GM23338 (cell line): ENCODE results near the gene LANCL3. TPM values are rescaled to one million over a fixed set of nuclear protein-coding genes. Genes with fewer than 3 reads are reported as not detected.

Experiments
- ATAC-seq: fragments of 200-7000 bp; cut with Tn5 transposase; 3 replicates; pipeline ENCODE4 v1.9.1; 2020
- DNase-seq: peaks from one replicate; pipeline ENCODE4 v3.0.0-alpha.2; 2015; ENCODE audit warnings: low spot score
- H2AFZ ChIP-seq: fragments of 200-600 bp; sonication (generic); 2 replicates; pipeline ENCODE4 v1.8.0; 2016; ENCODE audit warnings: antibody characterized with exemption, mild to moderate bottlenecking, moderate library complexity
- H3F3A ChIP-seq: fragments of 200-600 bp; sonication (generic); replicated peaks from 2 replicates; pipeline ENCODE4 v1.8.0; 2017; ENCODE audit warnings: antibody characterized with exemption, mixed run types, low read depth
- H3K27ac ChIP-seq: fragments of 200-600 bp; sonication (generic); 2 replicates; pipeline ENCODE4 v1.6.1; 2016; ENCODE audit warnings: low read depth
- H3K27me3 ChIP-seq: fragments of 200-600 bp; sonication (generic); 2 replicates; pipeline ENCODE4 v1.8.0; 2016; ENCODE audit warnings: mild to moderate bottlenecking, mixed run types, moderate library complexity; ENCODE audit not compliant: insufficient read depth
- H3K36me3 ChIP-seq: fragments of 200-600 bp; sonication (generic); 2 replicates; pipeline ENCODE4 v1.8.0; 2016; ENCODE audit warnings: mild to moderate bottlenecking; ENCODE audit not compliant: insufficient read depth
- H3K4me1 ChIP-seq: fragments of 200-600 bp; sonication (generic); 2 replicates; pipeline ENCODE4 v1.8.0; 2016; ENCODE audit warnings: mild to moderate bottlenecking, moderate library complexity; ENCODE audit not compliant: insufficient read depth
- H3K4me2 ChIP-seq: fragments of 200-600 bp; sonication (generic); 2 replicates; pipeline ENCODE4 v1.7.1; 2017; ENCODE audit warnings: mixed run types
- H3K4me3 ChIP-seq: fragments of 200-600 bp; sonication (generic); 2 replicates; pipeline ENCODE4 v1.6.1; 2016; ENCODE audit warnings: mixed run types
- H3K79me2 ChIP-seq: fragments of 200-600 bp; sonication (generic); replicated peaks from 2 replicates; pipeline ENCODE4 v1.8.0; 2017; ENCODE audit warnings: mild to moderate bottlenecking; ENCODE audit not compliant: insufficient read depth
- H3K9me2 ChIP-seq: fragments of 200-600 bp; sonication (generic); 2 replicates; pipeline ENCODE4 v1.8.0; 2017; ENCODE audit not compliant: insufficient read depth
- H4K20me1 ChIP-seq: fragments of 200-600 bp; sonication (generic); replicated peaks from 2 replicates; pipeline ENCODE4 v1.8.0; 2017; ENCODE audit warnings: mild to moderate bottlenecking; ENCODE audit not compliant: insufficient read depth
- H3K27ac Mint-ChIP-seq: 2 replicates; pipeline ENCODE4 v1.8.0; 2020; ENCODE audit warnings: inconsistent platforms, mild to moderate bottlenecking, moderate library complexity, mixed read lengths
- H3K27me3 Mint-ChIP-seq: 3 replicates; pipeline ENCODE4 v1.8.0; 2022; ENCODE audit warnings: low read depth, mild to moderate bottlenecking, moderate library complexity, mixed read lengths, inconsistent platforms; ENCODE audit not compliant: insufficient read depth, poor library complexity
- H3K36me3 Mint-ChIP-seq: 3 replicates; pipeline ENCODE4 v1.8.0; 2021; ENCODE audit warnings: low read depth, mild to moderate bottlenecking, inconsistent platforms, moderate library complexity, mixed read lengths
- H3K4me1 Mint-ChIP-seq: 3 replicates; pipeline ENCODE4 v1.8.0; 2020; ENCODE audit warnings: mild to moderate bottlenecking, inconsistent platforms, mixed read lengths
- H3K4me3 Mint-ChIP-seq: 3 replicates; pipeline ENCODE4 v1.8.0; 2021; ENCODE audit warnings: moderate library complexity, mild to moderate bottlenecking, inconsistent platforms, mixed read lengths
- H3K9me3 Mint-ChIP-seq: 3 replicates; pipeline ENCODE4 v1.8.0; 2020; ENCODE audit warnings: moderate library complexity, mild to moderate bottlenecking, inconsistent platforms, mixed read lengths
- CREB1 ChIP-seq: fragments of 250-450 bp; sonication (Bioruptor Pico); IDR thresholded peaks from 2 replicates; pipeline ENCODE4 v1.5.0; 2020; ENCODE audit warnings: low read depth, mild to moderate bottlenecking, moderate library complexity
- ETS1 ChIP-seq: IDR thresholded peaks from 2 replicates; pipeline ENCODE4 v1.6.1; 2016; ENCODE audit warnings: antibody characterized with exemption
- EZH2phosphoT487 ChIP-seq: fragments of 200-600 bp; sonication (generic); IDR thresholded peaks from one replicate; pipeline ENCODE4 v1.8.1; 2018; ENCODE audit warnings: antibody characterized with exemption; ENCODE audit not compliant: unreplicated experiment
- JUNB ChIP-seq: IDR thresholded peaks from one replicate; pipeline ENCODE4 v1.6.1; 2016; ENCODE audit warnings: antibody characterized with exemption; ENCODE audit not compliant: unreplicated experiment
- POLR2AphosphoS5 ChIP-seq: IDR thresholded peaks from 2 replicates; pipeline ENCODE4 v1.6.1; 2016; ENCODE audit warnings: antibody characterized with exemption, low read depth
- REST ChIP-seq: IDR thresholded peaks from one replicate; pipeline ENCODE4 v1.6.1; 2018; ENCODE audit warnings: antibody characterized with exemption; ENCODE audit not compliant: unreplicated experiment
- STAT1 ChIP-seq: IDR thresholded peaks from one replicate; pipeline ENCODE4 v1.6.1; 2016; ENCODE audit warnings: antibody characterized with exemption; ENCODE audit not compliant: unreplicated experiment
- polyA plus RNA-seq: library from polyadenylated mRNA; unstranded; fragments of >200 nt; fragmentation: Nextera tagmentation; extraction: Ambion mirVana; gene quantifications from 2 replicates; pipeline ENCODE4 v1.2.1, GENCODE V29; 2016
- total RNA-seq: library from RNA; depleted of rRNA; stranded (reverse); fragments of >200 nt; shearing (Covaris generic); gene quantifications from 2 replicates; pipeline ENCODE4 v1.2.3, GENCODE V29; 2014
- TF ChIP-seq, protein P1 (sequence below): fragments of 250-450 bp; sonication (Bioruptor Pico); IDR thresholded peaks from 2 replicates; pipeline ENCODE4 v1.5.0; 2020; ENCODE audit warnings: mild to moderate bottlenecking, moderate library complexity

Gene LANCL3
- total and polyA plus RNA-seq, 2 experiments from 2014 or later = 0.11 to 1.8 TPM

- Mint-ChIP-seq H3K27ac (no peak overlapping the region), H3K36me3 (no peaks in the 10 kb centered on the region), H3K4me3 (no peak overlapping the region), H3K9me3 (no peaks in the 10 kb centered on the region), H3K27me3 (no peaks in the 10 kb centered on the region), H3K4me1 (peaks cover 26% of the 10 kb centered on the region)
- H3K79me2 ChIP-seq = no peaks in the 10 kb centered on the region
- TF ChIP-seq JUNB = no peak
- TF ChIP-seq STAT1 = no peak
- TF ChIP-seq ETS1 = no peak
- no peak for TF ChIP-seq EZH2phosphoT487
- TF ChIP-seq POLR2AphosphoS5 = no peak
- no peak for TF ChIP-seq REST
- no peaks in the 10 kb centered on the region for H3F3A ChIP-seq
- no peaks in the 10 kb centered on the region for H3K27me3 ChIP-seq
- no peak overlapping the region for H3K4me2 ChIP-seq
- H3K4me3 ChIP-seq = no peak overlapping the region
- no peaks in the 10 kb centered on the region for H4K20me1 ChIP-seq
- no peaks in the 10 kb centered on the region for H3K36me3 ChIP-seq
- H2AFZ ChIP-seq = no peak overlapping the region
- DNase-seq = no peak
- no peak for ATAC-seq
- H3K4me1 ChIP-seq = peaks cover 8% of the 10 kb centered on the region; the same call in 1 of the 2 replicates
- no peak overlapping the region for H3K27ac ChIP-seq
- no peaks in the 10 kb centered on the region for H3K9me2 ChIP-seq
Measured at GRCh38 chrX:37578045-37578444, 6.6 kb downstream of the LANCL3 start.

DNA sequence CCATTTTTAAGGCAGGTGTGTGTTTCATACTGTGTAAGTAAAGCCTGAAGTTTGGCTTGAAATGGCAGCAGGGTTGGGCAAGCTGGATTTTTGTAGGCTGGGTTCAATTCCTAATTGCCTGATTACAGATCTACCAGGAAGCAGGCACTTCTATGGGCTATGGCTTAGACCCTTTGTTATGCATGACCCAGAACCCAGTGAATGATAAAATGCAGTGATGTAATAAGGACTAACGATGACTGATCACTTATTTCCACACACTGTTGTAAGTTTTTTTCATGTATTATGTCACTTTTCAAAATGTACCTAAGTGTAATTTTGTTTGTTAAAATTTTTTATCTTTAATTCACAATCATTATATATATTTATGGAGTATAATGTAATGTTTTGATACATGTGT is 8.6 kb downstream of the LANCL3 start:
- ATAC-seq (no peak), DNase-seq (no peak)
- Histone ChIP-seq H3K4me1 (peaks cover 8% of the 10 kb centered on the region; the same call in 1 of the 2 replicates), H3K4me3 (no peak overlapping the region), H4K20me1 (no peaks in the 10 kb centered on the region), H3K36me3 (no peaks in the 10 kb centered on the region), H3F3A (no peaks in the 10 kb centered on the region), H3K9me2 (no peaks in the 10 kb centered on the region), H2AFZ (no peak overlapping the region), H3K79me2 (no peaks in the 10 kb centered on the region), H3K27ac (no peak overlapping the region), H3K27me3 (no peaks in the 10 kb centered on the region), H3K4me2 (no peak overlapping the region)
- Mint-ChIP-seq H3K4me3 (no peak overlapping the region), H3K36me3 (no peaks in the 10 kb centered on the region; the same call in 2 of the 3 replicates), H3K9me3 (no peaks in the 10 kb centered on the region), H3K27ac (no peak overlapping the region), H3K4me1 (peaks cover 12% of the 10 kb centered on the region; the same call in 2 of the 3 replicates), H3K27me3 (peaks cover 1% of the 10 kb centered on the region)
- TF ChIP-seq, protein P1, sequence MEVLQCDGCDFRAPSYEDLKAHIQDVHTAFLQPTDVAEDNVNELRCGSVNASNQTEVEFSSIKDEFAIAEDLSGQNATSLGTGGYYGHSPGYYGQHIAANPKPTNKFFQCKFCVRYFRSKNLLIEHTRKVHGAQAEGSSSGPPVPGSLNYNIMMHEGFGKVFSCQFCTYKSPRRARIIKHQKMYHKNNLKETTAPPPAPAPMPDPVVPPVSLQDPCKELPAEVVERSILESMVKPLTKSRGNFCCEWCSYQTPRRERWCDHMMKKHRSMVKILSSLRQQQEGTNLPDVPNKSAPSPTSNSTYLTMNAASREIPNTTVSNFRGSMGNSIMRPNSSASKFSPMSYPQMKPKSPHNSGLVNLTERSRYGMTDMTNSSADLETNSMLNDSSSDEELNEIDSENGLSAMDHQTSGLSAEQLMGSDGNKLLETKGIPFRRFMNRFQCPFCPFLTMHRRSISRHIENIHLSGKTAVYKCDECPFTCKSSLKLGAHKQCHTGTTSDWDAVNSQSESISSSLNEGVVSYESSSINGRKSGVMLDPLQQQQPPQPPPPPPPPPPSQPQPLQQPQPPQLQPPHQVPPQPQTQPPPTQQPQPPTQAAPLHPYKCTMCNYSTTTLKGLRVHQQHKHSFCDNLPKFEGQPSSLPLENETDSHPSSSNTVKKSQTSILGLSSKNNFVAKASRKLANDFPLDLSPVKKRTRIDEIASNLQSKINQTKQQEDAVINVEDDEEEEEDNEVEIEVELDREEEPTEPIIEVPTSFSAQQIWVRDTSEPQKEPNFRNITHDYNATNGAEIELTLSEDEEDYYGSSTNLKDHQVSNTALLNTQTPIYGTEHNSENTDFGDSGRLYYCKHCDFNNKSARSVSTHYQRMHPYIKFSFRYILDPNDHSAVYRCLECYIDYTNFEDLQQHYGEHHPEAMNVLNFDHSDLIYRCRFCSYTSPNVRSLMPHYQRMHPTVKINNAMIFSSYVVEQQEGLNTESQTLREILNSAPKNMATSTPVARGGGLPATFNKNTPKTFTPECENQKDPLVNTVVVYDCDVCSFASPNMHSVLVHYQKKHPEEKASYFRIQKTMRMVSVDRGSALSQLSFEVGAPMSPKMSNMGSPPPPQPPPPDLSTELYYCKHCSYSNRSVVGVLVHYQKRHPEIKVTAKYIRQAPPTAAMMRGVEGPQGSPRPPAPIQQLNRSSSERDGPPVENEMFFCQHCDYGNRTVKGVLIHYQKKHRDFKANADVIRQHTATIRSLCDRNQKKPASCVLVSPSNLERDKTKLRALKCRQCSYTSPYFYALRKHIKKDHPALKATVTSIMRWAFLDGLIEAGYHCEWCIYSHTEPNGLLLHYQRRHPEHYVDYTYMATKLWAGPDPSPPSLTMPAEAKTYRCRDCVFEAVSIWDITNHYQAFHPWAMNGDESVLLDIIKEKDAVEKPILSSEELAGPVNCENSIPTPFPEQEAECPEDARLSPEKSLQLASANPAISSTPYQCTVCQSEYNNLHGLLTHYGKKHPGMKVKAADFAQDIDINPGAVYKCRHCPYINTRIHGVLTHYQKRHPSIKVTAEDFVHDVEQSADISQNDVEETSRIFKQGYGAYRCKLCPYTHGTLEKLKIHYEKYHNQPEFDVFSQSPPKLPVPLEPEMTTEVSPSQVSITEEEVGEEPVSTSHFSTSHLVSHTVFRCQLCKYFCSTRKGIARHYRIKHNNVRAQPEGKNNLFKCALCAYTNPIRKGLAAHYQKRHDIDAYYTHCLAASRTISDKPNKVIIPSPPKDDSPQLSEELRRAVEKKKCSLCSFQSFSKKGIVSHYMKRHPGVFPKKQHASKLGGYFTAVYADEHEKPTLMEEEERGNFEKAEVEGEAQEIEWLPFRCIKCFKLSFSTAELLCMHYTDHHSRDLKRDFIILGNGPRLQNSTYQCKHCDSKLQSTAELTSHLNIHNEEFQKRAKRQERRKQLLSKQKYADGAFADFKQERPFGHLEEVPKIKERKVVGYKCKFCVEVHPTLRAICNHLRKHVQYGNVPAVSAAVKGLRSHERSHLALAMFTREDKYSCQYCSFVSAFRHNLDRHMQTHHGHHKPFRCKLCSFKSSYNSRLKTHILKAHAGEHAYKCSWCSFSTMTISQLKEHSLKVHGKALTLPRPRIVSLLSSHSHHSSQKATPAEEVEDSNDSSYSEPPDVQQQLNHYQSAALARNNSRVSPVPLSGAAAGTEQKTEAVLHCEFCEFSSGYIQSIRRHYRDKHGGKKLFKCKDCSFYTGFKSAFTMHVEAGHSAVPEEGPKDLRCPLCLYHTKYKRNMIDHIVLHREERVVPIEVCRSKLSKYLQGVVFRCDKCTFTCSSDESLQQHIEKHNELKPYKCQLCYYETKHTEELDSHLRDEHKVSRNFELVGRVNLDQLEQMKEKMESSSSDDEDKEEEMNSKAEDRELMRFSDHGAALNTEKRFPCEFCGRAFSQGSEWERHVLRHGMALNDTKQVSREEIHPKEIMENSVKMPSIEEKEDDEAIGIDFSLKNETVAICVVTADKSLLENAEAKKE (CRISPR knock-in tag) = no peak
- TF ChIP-seq EZH2phosphoT487 = no peak
- no peak for TF ChIP-seq CREB1 (CRISPR knock-in tag)
